NB4 (cell line): ENCODE results near the gene HOMER2.

Experiments
- DNase-seq: peaks from one replicate; pipeline ENCODE4 v3.0.0; 2010; ENCODE audit warnings: low read depth
- H3K4me3 ChIP-seq: one replicate; pipeline ENCODE4 v1.5.1; 2011; ENCODE audit warnings: mild to moderate bottlenecking, low read depth, low read length, moderate library complexity
- MAX ChIP-seq: IDR thresholded peaks from 2 replicates; pipeline ENCODE4 v1.6.1; 2011; ENCODE audit warnings: low read depth, low read length
- MYC ChIP-seq: IDR thresholded peaks from 2 replicates; pipeline ENCODE4 v1.6.1; 2011; ENCODE audit warnings: low read depth, low read length
- POLR2A ChIP-seq: IDR thresholded peaks from 2 replicates; pipeline ENCODE4 v1.6.1; 2011; ENCODE audit warnings: mild to moderate bottlenecking; ENCODE audit not compliant: insufficient read length; ENCODE audit errors: extremely low read depth
- TF ChIP-seq, protein P1 (sequence below): IDR thresholded peaks from one replicate; pipeline ENCODE4 v1.5.1; 2012; ENCODE audit warnings: low read depth, low read length

Gene HOMER2

DNA sequence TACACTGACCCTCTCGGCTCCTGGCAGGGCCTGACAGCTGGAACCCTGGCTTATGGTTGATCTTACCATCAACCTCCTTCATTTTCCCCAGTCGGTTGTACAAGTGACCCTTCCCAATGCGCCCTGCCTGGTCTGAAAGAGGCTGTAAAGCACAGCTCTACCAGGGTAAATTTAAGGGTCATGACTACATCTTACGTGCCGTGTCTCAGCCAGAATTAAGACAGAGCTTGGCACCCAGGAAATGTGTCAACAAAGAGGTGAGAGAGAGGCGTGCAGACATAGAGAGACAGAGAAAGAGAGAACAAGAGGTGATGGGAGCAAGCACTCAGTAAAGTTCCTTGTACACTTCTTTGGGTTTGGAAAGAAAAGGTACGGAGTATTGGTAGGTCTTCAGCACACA lies 28.8 kb downstream of the HOMER2 start:
- TF ChIP-seq POLR2A: no peak
- TF ChIP-seq, protein P1, sequence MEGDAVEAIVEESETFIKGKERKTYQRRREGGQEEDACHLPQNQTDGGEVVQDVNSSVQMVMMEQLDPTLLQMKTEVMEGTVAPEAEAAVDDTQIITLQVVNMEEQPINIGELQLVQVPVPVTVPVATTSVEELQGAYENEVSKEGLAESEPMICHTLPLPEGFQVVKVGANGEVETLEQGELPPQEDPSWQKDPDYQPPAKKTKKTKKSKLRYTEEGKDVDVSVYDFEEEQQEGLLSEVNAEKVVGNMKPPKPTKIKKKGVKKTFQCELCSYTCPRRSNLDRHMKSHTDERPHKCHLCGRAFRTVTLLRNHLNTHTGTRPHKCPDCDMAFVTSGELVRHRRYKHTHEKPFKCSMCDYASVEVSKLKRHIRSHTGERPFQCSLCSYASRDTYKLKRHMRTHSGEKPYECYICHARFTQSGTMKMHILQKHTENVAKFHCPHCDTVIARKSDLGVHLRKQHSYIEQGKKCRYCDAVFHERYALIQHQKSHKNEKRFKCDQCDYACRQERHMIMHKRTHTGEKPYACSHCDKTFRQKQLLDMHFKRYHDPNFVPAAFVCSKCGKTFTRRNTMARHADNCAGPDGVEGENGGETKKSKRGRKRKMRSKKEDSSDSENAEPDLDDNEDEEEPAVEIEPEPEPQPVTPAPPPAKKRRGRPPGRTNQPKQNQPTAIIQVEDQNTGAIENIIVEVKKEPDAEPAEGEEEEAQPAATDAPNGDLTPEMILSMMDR: no peak
- no peak for TF ChIP-seq MYC
- TF ChIP-seq MAX: no peak
- H3K4me3 ChIP-seq: no peak overlapping the region
- no peak for DNase-seq

DNA sequence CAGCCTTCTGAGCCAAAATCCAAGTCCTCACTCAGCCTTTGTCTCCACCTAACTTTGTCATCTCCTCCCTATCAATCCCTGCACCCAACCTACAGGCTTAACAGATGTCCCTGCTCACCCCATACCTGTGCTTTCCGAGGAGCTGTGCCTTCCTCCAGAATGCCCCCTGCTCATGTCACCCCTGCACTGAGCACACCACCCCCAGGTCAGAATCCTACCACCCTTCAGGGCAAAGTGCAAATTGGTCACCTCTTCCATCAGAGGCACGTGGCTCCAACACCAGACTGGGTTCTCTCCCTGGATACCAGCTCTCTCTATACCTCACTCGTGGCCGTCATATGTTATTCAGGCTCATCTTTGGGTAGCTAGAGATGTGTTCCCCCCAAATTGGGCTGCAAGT lies 29.8 kb downstream of the HOMER2 start:
- no peak for DNase-seq
- no peak for TF ChIP-seq MYC
- no peak for TF ChIP-seq POLR2A
- TF ChIP-seq MAX: no peak
- TF ChIP-seq, protein P1: no peak

GRCh38 chr15:82921939-82922338 lies 30.6 kb downstream of the HOMER2 start:
- no peak for DNase-seq
- TF ChIP-seq, protein P1: no peak
- TF ChIP-seq MAX: no peak
- TF ChIP-seq POLR2A: no peak
- no peak for TF ChIP-seq MYC
- no peak overlapping the region for H3K4me3 ChIP-seq

More for the DNA sequence above, 29.8 kb downstream of the HOMER2 start:
- no peak overlapping the region for H3K4me3 ChIP-seq

- DNase-seq: no peak
- no peak overlapping the region for H3K4me3 ChIP-seq
- TF ChIP-seq MAX (no peak), MYC (no peak), POLR2A (no peak)
- TF ChIP-seq, protein P1: no peak
Observed at GRCh38 chr15:82921242-82921641, 31.3 kb downstream of the HOMER2 start.

DNA sequence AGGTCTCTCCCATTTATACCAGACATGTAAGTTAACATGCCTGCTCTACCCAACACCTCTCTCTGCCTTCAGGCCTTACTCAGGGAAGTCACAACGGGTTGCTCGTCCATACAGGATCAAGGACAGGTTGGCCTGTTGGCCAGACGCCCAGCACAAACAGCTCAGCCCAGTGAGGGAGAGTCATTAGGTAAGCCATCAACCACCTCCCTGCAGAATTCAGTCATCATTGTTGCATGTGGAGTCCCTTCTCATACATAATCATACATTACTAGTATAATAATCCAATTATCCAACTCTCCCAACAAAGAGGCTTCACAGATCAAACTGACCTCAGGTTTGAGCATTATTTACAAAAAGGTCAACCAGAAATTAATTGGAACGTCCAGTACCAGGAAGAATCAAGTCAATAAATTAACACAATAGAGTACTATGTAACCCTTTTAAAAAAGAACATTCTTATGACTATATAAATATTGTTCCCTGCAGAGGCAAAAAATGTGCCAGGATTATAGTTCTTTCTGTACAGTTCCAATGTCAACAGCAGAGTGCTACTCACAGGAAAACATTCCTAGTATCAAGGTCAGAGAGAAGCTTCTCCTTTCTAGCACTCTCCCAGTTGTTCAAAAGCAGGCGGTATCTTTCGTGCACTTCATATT lies 33.2 kb downstream of the HOMER2 start:
- DNase-seq: no peak
- TF ChIP-seq, protein P1: no peak
- TF ChIP-seq MYC (no peak), POLR2A (no peak), MAX (no peak)
- H3K4me3 ChIP-seq: no peak overlapping the region
